HG02759 (cell line): ENCODE measurements around the gene TAS2R8.

Source experiments
- ATAC-seq: cut with Tn5 transposase; IDR thresholded peaks from one replicate; pipeline ENCODE4 v1.9.1; 2021; ENCODE audit warnings: mild to moderate bottlenecking, moderate library complexity; ENCODE audit not compliant: unreplicated experiment

Gene TAS2R8

DNA sequence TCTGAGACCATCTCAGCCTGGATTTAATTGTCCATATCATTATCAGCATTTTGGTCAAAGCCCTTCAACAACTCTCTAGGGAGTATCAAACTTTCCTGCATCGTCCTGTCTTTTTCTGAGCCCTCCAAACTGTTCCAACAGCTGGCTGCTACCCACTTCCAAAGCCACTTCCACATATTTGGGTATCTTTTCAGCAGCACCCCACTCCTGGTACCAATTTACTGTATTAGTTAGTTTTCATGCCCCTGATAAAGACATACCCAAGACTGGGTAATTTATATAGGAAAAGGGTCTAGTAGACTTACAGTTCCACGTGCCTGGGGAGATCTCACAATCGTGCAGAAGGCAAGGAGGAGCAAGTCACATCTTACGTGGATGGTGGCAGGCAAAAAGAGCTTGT is 50.9 kb downstream of the TAS2R8 start:
- no peak for ATAC-seq
